ENCODE results near the gene MYOM1.

MYOM1 gene

GRCh38 chr18:3219631-3220335, at the start of gene MYOM1:
Gene MYOM1, minus strand, starts transcription at chr18:3219968. Its CDS starts 4,745 bp downstream, at chr18:3215223.
- no peak for DNase-seq

- DNase-seq: no peak
Measured at GRCh38 chr18:3269241-3269913, 49.6 kb upstream of the MYOM1 start.

GRCh38 chr18:3268306-3268705, 48.5 kb upstream of the MYOM1 start:
- no peak for DNase-seq

GRCh38 chr18:3266062-3266608, 46.4 kb upstream of the MYOM1 start:
- DNase-seq: no peak

GRCh38 chr18:3265564-3266033, 45.8 kb upstream of the MYOM1 start:
- DNase-seq: peak; percentile 11

GRCh38 chr18:3264362-3264761, 44.6 kb upstream of the MYOM1 start:
- DNase-seq: peak; percentile 26

- DNase-seq: no peak
Measured at GRCh38 chr18:3263132-3263700, 43.4 kb upstream of the MYOM1 start.

- peak; percentile 31 for DNase-seq
Measured at GRCh38 chr18:3262234-3263131, 42.7 kb upstream of the MYOM1 start.

- DNase-seq: peak; percentile 82
Measured at GRCh38 chr18:3261373-3262233, 41.8 kb upstream of the MYOM1 start, which contains the start of gene MYL12B. Gene MYL12B, plus strand, starts transcription at chr18:3262133. Its CDS starts 10,766 bp downstream, at chr18:3272899.

GRCh38 chr18:3260995-3261372, 41.2 kb upstream of the MYOM1 start:
- no peak for DNase-seq

GRCh38 chr18:3257627-3258120, 37.9 kb upstream of the MYOM1 start:
- no peak for DNase-seq

- no peak for DNase-seq
Measured at GRCh38 chr18:3256693-3257626, 37.2 kb upstream of the MYOM1 start.

- DNase-seq: no peak
Measured at GRCh38 chr18:3255611-3256165, 35.9 kb upstream of the MYOM1 start.

GRCh38 chr18:3254725-3255124, 35.0 kb upstream of the MYOM1 start:
- DNase-seq: no peak

GRCh38 chr18:3252843-3253242, 33.1 kb upstream of the MYOM1 start:
- no peak for DNase-seq

GRCh38 chr18:3251963-3252277, 32.2 kb upstream of the MYOM1 start:
- DNase-seq: no peak

- DNase-seq: no peak
Measured at GRCh38 chr18:3251249-3251962, 31.6 kb upstream of the MYOM1 start.

- no peak for DNase-seq
Measured at GRCh38 chr18:3250237-3251107, 30.7 kb upstream of the MYOM1 start.
